Stimulated activated CD4-positive, alpha-beta T cell treated with anti-CD3 and anti-CD28 coated beads, Interleukin-15, amount 100 ng/mL, for 48 hours (primary cell): ENCODE results near the gene VSTM4.

ENCODE experiments used
- DNase-seq, 2 donors: peaks; one replicate each; pipeline ENCODE4 v3.0.0-alpha.2; 2020; ENCODE audit warnings: low read depth in 2 of 2

The VSTM4 gene

GRCh38 chr10:49008505-49009198, 106.7 kb downstream of the VSTM4 start:
- no peak for DNase-seq

GRCh38 chr10:49008091-49008490, 107.2 kb downstream of the VSTM4 start:
- DNase-seq = no peak

- no peak for DNase-seq
Observed at GRCh38 chr10:49007129-49007528, 108.2 kb downstream of the VSTM4 start.

GRCh38 chr10:49005270-49005669, 110.1 kb downstream of the VSTM4 start:
- DNase-seq = no peak

- DNase-seq = no peak
Observed at GRCh38 chr10:49001870-49002672, 113.3 kb downstream of the VSTM4 start.

- DNase-seq = no peak
Observed at GRCh38 chr10:49001402-49001801, 113.9 kb downstream of the VSTM4 start.

- DNase-seq = no peak
Observed at GRCh38 chr10:49000437-49001398, 114.6 kb downstream of the VSTM4 start.

- no peak for DNase-seq
Observed at GRCh38 chr10:48999346-48999745, 116.0 kb downstream of the VSTM4 start.

GRCh38 chr10:48996329-48996728, 119.0 kb downstream of the VSTM4 start:
- no peak for DNase-seq

GRCh38 chr10:48993627-48994026, 121.7 kb downstream of the VSTM4 start:
- no peak for DNase-seq

GRCh38 chr10:48990226-48990625, 125.1 kb downstream of the VSTM4 start:
- no peak for DNase-seq

- DNase-seq = no peak
Observed at GRCh38 chr10:48985621-48986158, 129.6 kb downstream of the VSTM4 start.

- DNase-seq = no peak
Observed at GRCh38 chr10:48983648-48984351, 131.5 kb downstream of the VSTM4 start.

GRCh38 chr10:48982584-48982983, 132.7 kb downstream of the VSTM4 start:
- DNase-seq = no peak

GRCh38 chr10:48981310-48981907, 133.9 kb downstream of the VSTM4 start:
- DNase-seq = peak in 1 of 2 donors; percentile 30

- no peak for DNase-seq
Observed at GRCh38 chr10:48978318-48978717, 137.0 kb downstream of the VSTM4 start.

GRCh38 chr10:48976196-48976595, 139.1 kb downstream of the VSTM4 start:
- DNase-seq = no peak

GRCh38 chr10:48974510-48975156, 140.7 kb downstream of the VSTM4 start:
- no peak for DNase-seq

GRCh38 chr10:48973065-48973464, 142.3 kb downstream of the VSTM4 start:
- no peak for DNase-seq

GRCh38 chr10:48970654-48971053, 144.7 kb downstream of the VSTM4 start:
- no peak for DNase-seq
